Thoracic aorta (tissue), 2 donors: Measurements from ENCODE around the gene IL23R. TPM values are rescaled to one million over a fixed set of nuclear protein-coding genes. Genes with fewer than 3 reads are reported as not detected.

Source experiments
- ATAC-seq: fragments of 150-250 bp; one replicate; pipeline ENCODE4 v1.8.0; 2017; ENCODE audit warnings: low read depth; ENCODE audit not compliant: insufficient number of reproducible peaks, low FRiP score
- DNase-seq: peaks from one replicate; pipeline ENCODE4 v3.0.0-alpha.2; 2020; ENCODE audit warnings: low spot score
- H3K27ac ChIP-seq, 2 donors: fragments of 200-600 bp; sonication (generic); 1 replicate in 1 of 2; 2 replicates in 1 of 2; pipeline ENCODE4 v1.5.1; 2016; ENCODE audit warnings: mild to moderate bottlenecking in 2 of 2, moderate library complexity in 2 of 2
- H3K27me3 ChIP-seq: fragments of 200-600 bp; sonication (generic); replicated peaks from 2 replicates; pipeline ENCODE4 v1.6.0; 2016; ENCODE audit warnings: mild to moderate bottlenecking; ENCODE audit not compliant: insufficient read depth
- H3K36me3 ChIP-seq: fragments of 200-600 bp; sonication (generic); one replicate; pipeline ENCODE4 v1.5.1; 2016
- H3K4me1 ChIP-seq, 2 donors: fragments of 200-600 bp; sonication (generic); 1 replicate in 1 of 2; 2 replicates in 1 of 2; pipeline versions ENCODE4 v1.5.1 to v1.6.0; 2016; ENCODE audit warnings: low read depth in 2 of 2, mild to moderate bottlenecking in 1 of 2; ENCODE audit not compliant: control insufficient read depth in 1 of 2
- H3K4me3 ChIP-seq: fragments of 200-600 bp; sonication (generic); 2 replicates; pipeline ENCODE4 v1.5.1; 2016; ENCODE audit warnings: mild to moderate bottlenecking
- H3K9me3 ChIP-seq: fragments of 200-600 bp; sonication (generic); 2 replicates; pipeline ENCODE4 v1.5.1; 2016
- CTCF ChIP-seq: fragments of 200-600 bp; sonication (generic); IDR thresholded peaks from one replicate; pipeline ENCODE4 v1.5.1; 2019; ENCODE audit warnings: antibody characterized with exemption
- total RNA-seq, 2 donors: library from RNA; depleted of rRNA; stranded (reverse); fragments of >200 nt; gene quantifications; one replicate each; pipeline versions ENCODE4 v1.1.0 to v1.2.3, GENCODE V29; 2016

The IL23R gene
- total RNA-seq, 2 donors from 2014 or later = not detected

GRCh38 chr1:67192902-67193301 lies 26.6 kb downstream of the IL23R start:
- ATAC-seq = no peak
- TF ChIP-seq CTCF = no peak

GRCh38 chr1:67193704-67194103 lies 27.4 kb downstream of the IL23R start:
- H3K4me3 ChIP-seq = no peak overlapping the region
- no peaks in the 10 kb centered on the region for H3K36me3 ChIP-seq
- DNase-seq (no peak), ATAC-seq (no peak)
- H3K27ac ChIP-seq = no peak overlapping the region
- no peaks in the 10 kb centered on the region for H3K27me3 ChIP-seq
- no peaks in the 10 kb centered on the region for H3K9me3 ChIP-seq
- TF ChIP-seq CTCF = no peak
- no peaks in the 10 kb centered on the region for H3K4me1 ChIP-seq

More at GRCh38 chr1:67192902-67193301, 26.6 kb downstream of the IL23R start:
- Histone ChIP-seq H3K9me3 (no peaks in the 10 kb centered on the region), H3K4me1 (no peaks in the 10 kb centered on the region), H3K36me3 (no peaks in the 10 kb centered on the region), H3K4me3 (no peak overlapping the region), H3K27me3 (no peaks in the 10 kb centered on the region), H3K27ac (no peak overlapping the region)
- no peak for DNase-seq

- no peaks in the 10 kb centered on the region for H3K9me3 ChIP-seq
- H3K27ac ChIP-seq = no peak overlapping the region
- H3K27me3 ChIP-seq = no peaks in the 10 kb centered on the region
- ATAC-seq (no peak), DNase-seq (no peak)
- H3K4me1 ChIP-seq = no peaks in the 10 kb centered on the region
- H3K4me3 ChIP-seq = no peak overlapping the region
- TF ChIP-seq CTCF = no peak
- no peaks in the 10 kb centered on the region for H3K36me3 ChIP-seq
Measured at GRCh38 chr1:67194209-67194863, 28.1 kb downstream of the IL23R start.

GRCh38 chr1:67200755-67201154 lies 34.5 kb downstream of the IL23R start:
- DNase-seq = no peak
- TF ChIP-seq CTCF = no peak
- Histone ChIP-seq H3K4me3 (no peak overlapping the region), H3K36me3 (no peaks in the 10 kb centered on the region), H3K4me1 (no peaks in the 10 kb centered on the region), H3K27me3 (no peaks in the 10 kb centered on the region), H3K27ac (no peak overlapping the region), H3K9me3 (no peaks in the 10 kb centered on the region)
- ATAC-seq = no peak

- Histone ChIP-seq H3K36me3 (no peaks in the 10 kb centered on the region), H3K27me3 (no peaks in the 10 kb centered on the region), H3K9me3 (no peaks in the 10 kb centered on the region), H3K27ac (no peak overlapping the region), H3K4me1 (no peaks in the 10 kb centered on the region), H3K4me3 (no peak overlapping the region)
- TF ChIP-seq CTCF = no peak
- ATAC-seq = no peak
- DNase-seq = no peak
Measured at GRCh38 chr1:67201891-67202290, 35.6 kb downstream of the IL23R start.
